HEK293 (cell line): ENCODE measurements around the gene LY6G6F.

Experiments
- CTCF ChIP-seq: fragments of 450-650 bp; formaldehyde crosslinking; IDR thresholded peaks from 2 replicates; pipeline ENCODE4 v1.5.1; 2016; ENCODE audit warnings: missing biosample characterization, missing genetic modification characterization
- MEIS1 ChIP-seq: sonication (generic); formaldehyde crosslinking; IDR thresholded peaks from 2 replicates; pipeline ENCODE4 v1.8.1; 2022; ENCODE audit warnings: missing genetic modification reagents, mild to moderate bottlenecking, borderline replicate concordance
- SETDB1 ChIP-seq: IDR thresholded peaks from one replicate; pipeline ENCODE4 v1.6.1; 2017; ENCODE audit warnings: mild to moderate bottlenecking, low read length, moderate library complexity, mixed read lengths; ENCODE audit not compliant: insufficient read length
- ZBTB21 ChIP-seq: fragments of 450-650 bp; formaldehyde crosslinking; IDR thresholded peaks from 2 replicates; pipeline ENCODE4 v1.5.1; 2017; ENCODE audit warnings: missing biosample characterization, missing genetic modification characterization
- ZFP41 ChIP-seq: fragments of 450-650 bp; formaldehyde crosslinking; IDR thresholded peaks from 2 replicates; pipeline ENCODE4 v1.5.1; 2016; ENCODE audit warnings: missing biosample characterization, missing genetic modification characterization, borderline replicate concordance
- ZNF112 ChIP-seq: fragments of 450-650 bp; formaldehyde crosslinking; IDR thresholded peaks from 2 replicates; pipeline ENCODE4 v1.5.0; 2017; ENCODE audit warnings: missing biosample characterization, missing genetic modification characterization
- ZNF398 ChIP-seq: fragments of 450-650 bp; formaldehyde crosslinking; IDR thresholded peaks from 2 replicates; pipeline ENCODE4 v1.5.1; 2017; ENCODE audit warnings: missing biosample characterization, missing genetic modification characterization
- ZNF501 ChIP-seq: fragments of 450-650 bp; formaldehyde crosslinking; IDR thresholded peaks from 2 replicates; pipeline ENCODE4 v1.5.1; 2016; ENCODE audit warnings: missing biosample characterization, missing genetic modification characterization
- ZNF76 ChIP-seq: fragments of 450-650 bp; formaldehyde crosslinking; IDR thresholded peaks from 2 replicates; pipeline ENCODE4; 2016; ENCODE audit warnings: low read depth, missing biosample characterization, missing genetic modification characterization, borderline replicate concordance
- ZNF777 ChIP-seq: fragments of 450-650 bp; formaldehyde crosslinking; IDR thresholded peaks from 2 replicates; pipeline ENCODE4 v1.5.1; 2017; ENCODE audit warnings: missing biosample characterization, missing genetic modification characterization, borderline replicate concordance
- ZNF791 ChIP-seq: fragments of 450-650 bp; formaldehyde crosslinking; IDR thresholded peaks from 2 replicates; pipeline ENCODE4 v1.5.1; 2016; ENCODE audit warnings: missing biosample characterization, missing genetic modification characterization
- TF ChIP-seq, protein P1 (sequence below): sonication (generic); formaldehyde crosslinking; IDR thresholded peaks from 2 replicates; pipeline ENCODE4 v1.8.1; 2022; ENCODE audit warnings: mild to moderate bottlenecking, moderate library complexity, missing genetic modification reagents
- TF ChIP-seq, protein P2 (sequence below): fragments of 450-650 bp; formaldehyde crosslinking; IDR thresholded peaks from 2 replicates; pipeline ENCODE4 v1.5.1; 2016; ENCODE audit warnings: missing biosample characterization, missing genetic modification characterization

- TF ChIP-seq CTCF (no peak), ZNF791 (tag by site-specific recombination) (no peak), ZNF76 (tag by site-specific recombination) (no peak), MEIS1 (CRISPR knock-in tag) (no peak), ZNF777 (tag by site-specific recombination) (no peak), ZNF501 (tag by site-specific recombination) (no peak), ZNF398 (no peak), SETDB1 (no peak), ZBTB21 (tag by site-specific recombination) (no peak), ZFP41 (tag by site-specific recombination) (no peak), ZNF112 (tag by site-specific recombination) (no peak)
- TF ChIP-seq, protein P1, sequence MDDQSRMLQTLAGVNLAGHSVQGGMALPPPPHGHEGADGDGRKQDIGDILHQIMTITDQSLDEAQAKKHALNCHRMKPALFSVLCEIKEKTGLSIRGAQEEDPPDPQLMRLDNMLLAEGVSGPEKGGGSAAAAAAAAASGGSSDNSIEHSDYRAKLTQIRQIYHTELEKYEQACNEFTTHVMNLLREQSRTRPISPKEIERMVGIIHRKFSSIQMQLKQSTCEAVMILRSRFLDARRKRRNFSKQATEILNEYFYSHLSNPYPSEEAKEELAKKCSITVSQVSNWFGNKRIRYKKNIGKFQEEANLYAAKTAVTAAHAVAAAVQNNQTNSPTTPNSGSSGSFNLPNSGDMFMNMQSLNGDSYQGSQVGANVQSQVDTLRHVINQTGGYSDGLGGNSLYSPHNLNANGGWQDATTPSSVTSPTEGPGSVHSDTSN (CRISPR knock-in tag) = no peak
- TF ChIP-seq, protein P2, sequence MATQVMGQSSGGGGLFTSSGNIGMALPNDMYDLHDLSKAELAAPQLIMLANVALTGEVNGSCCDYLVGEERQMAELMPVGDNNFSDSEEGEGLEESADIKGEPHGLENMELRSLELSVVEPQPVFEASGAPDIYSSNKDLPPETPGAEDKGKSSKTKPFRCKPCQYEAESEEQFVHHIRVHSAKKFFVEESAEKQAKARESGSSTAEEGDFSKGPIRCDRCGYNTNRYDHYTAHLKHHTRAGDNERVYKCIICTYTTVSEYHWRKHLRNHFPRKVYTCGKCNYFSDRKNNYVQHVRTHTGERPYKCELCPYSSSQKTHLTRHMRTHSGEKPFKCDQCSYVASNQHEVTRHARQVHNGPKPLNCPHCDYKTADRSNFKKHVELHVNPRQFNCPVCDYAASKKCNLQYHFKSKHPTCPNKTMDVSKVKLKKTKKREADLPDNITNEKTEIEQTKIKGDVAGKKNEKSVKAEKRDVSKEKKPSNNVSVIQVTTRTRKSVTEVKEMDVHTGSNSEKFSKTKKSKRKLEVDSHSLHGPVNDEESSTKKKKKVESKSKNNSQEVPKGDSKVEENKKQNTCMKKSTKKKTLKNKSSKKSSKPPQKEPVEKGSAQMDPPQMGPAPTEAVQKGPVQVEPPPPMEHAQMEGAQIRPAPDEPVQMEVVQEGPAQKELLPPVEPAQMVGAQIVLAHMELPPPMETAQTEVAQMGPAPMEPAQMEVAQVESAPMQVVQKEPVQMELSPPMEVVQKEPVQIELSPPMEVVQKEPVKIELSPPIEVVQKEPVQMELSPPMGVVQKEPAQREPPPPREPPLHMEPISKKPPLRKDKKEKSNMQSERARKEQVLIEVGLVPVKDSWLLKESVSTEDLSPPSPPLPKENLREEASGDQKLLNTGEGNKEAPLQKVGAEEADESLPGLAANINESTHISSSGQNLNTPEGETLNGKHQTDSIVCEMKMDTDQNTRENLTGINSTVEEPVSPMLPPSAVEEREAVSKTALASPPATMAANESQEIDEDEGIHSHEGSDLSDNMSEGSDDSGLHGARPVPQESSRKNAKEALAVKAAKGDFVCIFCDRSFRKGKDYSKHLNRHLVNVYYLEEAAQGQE = no peak
These were observed 47.5 kb upstream of the LY6G6F start for GRCh38 chr6:31658983-31659648.
